Naive B cell (primary cell): ENCODE results near the gene PKHD1. TPM values are rescaled to one million over a fixed set of nuclear protein-coding genes. Genes with fewer than 3 reads are reported as not detected.
"Not testable (repeated sequence)": the region's sequence is repeated elsewhere in the genome, so short reads cannot be mapped to it uniquely, and the experiment has no call there.

Source experiments
- ATAC-seq, 2 donors: fragments of 150-1000 bp; cut with Tn5 transposase; 2 replicates each; pipeline ENCODE4 v1.10.0; 2021; ENCODE audit warnings: low read depth in 2 of 2, mild to moderate bottlenecking in 2 of 2, moderate library complexity in 2 of 2
- DNase-seq: peaks from one replicate; pipeline ENCODE4 v3.0.0; 2022
- H3K27ac Mint-ChIP-seq, 6 donors: one replicate each; pipeline ENCODE4 v1.8.0; 2020 to 2022; ENCODE audit warnings: mild to moderate bottlenecking in 6 of 6, mixed read lengths in 6 of 6, moderate library complexity in 5 of 6, inconsistent platforms in 2 of 6
- H3K27me3 Mint-ChIP-seq, 3 donors: one replicate each; pipeline ENCODE4 v1.8.0; 2021 to 2022; ENCODE audit warnings: mixed read lengths in 3 of 3, mild to moderate bottlenecking in 1 of 3
- H3K36me3 Mint-ChIP-seq, 2 donors: one replicate each; pipeline ENCODE4 v1.8.0; 2020 to 2022; ENCODE audit warnings: mixed read lengths in 2 of 2, inconsistent platforms in 1 of 2, mild to moderate bottlenecking in 1 of 2
- H3K4me1 Mint-ChIP-seq, 3 donors: one replicate each; pipeline ENCODE4 v1.8.0; 2020 to 2022; ENCODE audit warnings: mixed read lengths in 3 of 3, inconsistent platforms in 1 of 3, mild to moderate bottlenecking in 1 of 3, moderate library complexity in 1 of 3
- H3K4me3 Mint-ChIP-seq, 8 donors: one replicate each; pipeline ENCODE4 v1.8.0; 2020 to 2022; ENCODE audit warnings: mild to moderate bottlenecking in 8 of 8, mixed read lengths in 8 of 8, moderate library complexity in 8 of 8, inconsistent platforms in 2 of 8
- H3K9me3 Mint-ChIP-seq, 7 donors: one replicate each; pipeline ENCODE4 v1.8.0; 2020 to 2022; ENCODE audit warnings: mixed read lengths in 7 of 7, mild to moderate bottlenecking in 5 of 7, inconsistent platforms in 2 of 7, moderate library complexity in 1 of 7
- polyA plus RNA-seq, 6 donors: library from polyadenylated mRNA; unstranded; fragments of 300-500 nt; fragmentation: Illumina TruSeq; gene quantifications; one replicate each; pipeline ENCODE4 v1.2.3, GENCODE V29; 2021; ENCODE audit warnings: low read depth in 6 of 6

The PKHD1 gene
- polyA plus RNA-seq, 6 donors from 2014 or later = not detected

- Mint-ChIP-seq H3K9me3 (no peaks in the 10 kb centered on the region), H3K27me3 (peaks cover 0 to 11% (median 0%) of the 10 kb centered on the region in 3 donors), H3K4me1 (no peaks in the 10 kb centered on the region), H3K27ac (no peak overlapping the region), H3K36me3 (no peaks in the 10 kb centered on the region), H3K4me3 (no peak overlapping the region)
- DNase-seq = no peak
- no peak for ATAC-seq
Measured at GRCh38 chr6:51951924-51952323, 135.5 kb downstream of the PKHD1 start.

GRCh38 chr6:51949526-51949925 is 137.9 kb downstream of the PKHD1 start:
- Mint-ChIP-seq H3K9me3 (no peaks in the 10 kb centered on the region), H3K27me3 (peaks cover 0 to 14% (median 0%) of the 10 kb centered on the region in 3 donors), H3K4me1 (no peaks in the 10 kb centered on the region), H3K4me3 (no peak overlapping the region), H3K27ac (no peak overlapping the region), H3K36me3 (no peaks in the 10 kb centered on the region)
- DNase-seq (no peak), ATAC-seq (no peak)

- peaks cover 0 to 14% (median 0%) of the 10 kb centered on the region in 7 donors for H3K9me3 Mint-ChIP-seq
- peak overlapping the region in 2 of 6 donors; percentile 16 to 33 for H3K27ac Mint-ChIP-seq
- not testable (repeated sequence) for H3K36me3 Mint-ChIP-seq, ATAC-seq, DNase-seq, H3K4me3 Mint-ChIP-seq, H3K4me1 Mint-ChIP-seq
- peaks cover 0 to 31% (median 6%) of the 10 kb centered on the region in 3 donors for H3K27me3 Mint-ChIP-seq
Measured at GRCh38 chr6:51939695-51940094, 147.7 kb downstream of the PKHD1 start.

GRCh38 chr6:51936531-51937290 is 150.7 kb downstream of the PKHD1 start:
- Mint-ChIP-seq H3K4me1 (no peaks in the 10 kb centered on the region), H3K36me3 (peaks cover 0 to 7% of the 10 kb centered on the region in 2 donors), H3K27ac (no peak overlapping the region), H3K27me3 (peaks cover 0 to 19% (median 0%) of the 10 kb centered on the region in 3 donors), H3K9me3 (peaks cover 0 to 6% (median 0%) of the 10 kb centered on the region in 7 donors), H3K4me3 (no peak overlapping the region)
- no peak for DNase-seq
- no peak for ATAC-seq

GRCh38 chr6:51934098-51934497 is 153.3 kb downstream of the PKHD1 start:
- Mint-ChIP-seq H3K36me3 (peaks cover 0 to 2% of the 10 kb centered on the region in 2 donors), H3K27me3 (peaks cover 0 to 7% (median 6%) of the 10 kb centered on the region in 3 donors), H3K27ac (no peak overlapping the region), H3K4me1 (no peaks in the 10 kb centered on the region), H3K4me3 (no peak overlapping the region), H3K9me3 (peaks cover 0 to under 1% (median 0%) of the 10 kb centered on the region in 7 donors)
- DNase-seq (no peak), ATAC-seq (no peak)

- peaks cover 0 to 6% (median 0%) of the 10 kb centered on the region in 3 donors for H3K27me3 Mint-ChIP-seq
- no peaks in the 10 kb centered on the region for H3K36me3 Mint-ChIP-seq
- H3K27ac Mint-ChIP-seq = no peak overlapping the region
- ATAC-seq (no peak), DNase-seq (no peak)
- no peaks in the 10 kb centered on the region for H3K9me3 Mint-ChIP-seq
- H3K4me3 Mint-ChIP-seq = no peak overlapping the region
- no peaks in the 10 kb centered on the region for H3K4me1 Mint-ChIP-seq
Measured at GRCh38 chr6:51932956-51933355, 154.5 kb downstream of the PKHD1 start.

- H3K36me3 Mint-ChIP-seq = no peaks in the 10 kb centered on the region
- peaks cover 0 to 3% (median 0%) of the 10 kb centered on the region in 7 donors for H3K9me3 Mint-ChIP-seq
- H3K27me3 Mint-ChIP-seq = peaks cover 0 to 11% (median 5%) of the 10 kb centered on the region in 3 donors
- DNase-seq (no peak), ATAC-seq (no peak)
- H3K27ac Mint-ChIP-seq = no peak overlapping the region
- no peaks in the 10 kb centered on the region for H3K4me1 Mint-ChIP-seq
- no peak overlapping the region for H3K4me3 Mint-ChIP-seq
Measured at GRCh38 chr6:51930602-51931001, 156.8 kb downstream of the PKHD1 start.

GRCh38 chr6:51929934-51930574 is 157.4 kb downstream of the PKHD1 start:
- DNase-seq (no peak), ATAC-seq (no peak)
- H3K36me3 Mint-ChIP-seq = no peaks in the 10 kb centered on the region
- peaks cover 2 to 11% (median 5%) of the 10 kb centered on the region in 3 donors for H3K27me3 Mint-ChIP-seq
- no peak overlapping the region for H3K4me3 Mint-ChIP-seq
- H3K27ac Mint-ChIP-seq = no peak overlapping the region
- peaks cover 0 to 5% (median 0%) of the 10 kb centered on the region in 7 donors for H3K9me3 Mint-ChIP-seq
- no peaks in the 10 kb centered on the region for H3K4me1 Mint-ChIP-seq

- H3K27ac Mint-ChIP-seq = no peak overlapping the region
- H3K27me3 Mint-ChIP-seq = peaks cover 5 to 16% (median 9%) of the 10 kb centered on the region in 3 donors
- H3K4me1 Mint-ChIP-seq = no peaks in the 10 kb centered on the region
- peaks cover 0 to 9% (median 2%) of the 10 kb centered on the region in 7 donors for H3K9me3 Mint-ChIP-seq
- no peak for DNase-seq
- ATAC-seq = no peak
- H3K4me3 Mint-ChIP-seq = no peak overlapping the region
- H3K36me3 Mint-ChIP-seq = no peaks in the 10 kb centered on the region
Measured at GRCh38 chr6:51928320-51928719, 159.1 kb downstream of the PKHD1 start.

- ATAC-seq (no peak), DNase-seq (no peak)
- Mint-ChIP-seq H3K9me3 (peaks cover 0 to 9% (median 3%) of the 10 kb centered on the region in 7 donors), H3K4me1 (no peaks in the 10 kb centered on the region), H3K4me3 (no peak overlapping the region), H3K27ac (no peak overlapping the region), H3K36me3 (no peaks in the 10 kb centered on the region), H3K27me3 (peaks cover 5 to 16% (median 9%) of the 10 kb centered on the region in 3 donors)
Measured at GRCh38 chr6:51927450-51927849, 160.0 kb downstream of the PKHD1 start.

- DNase-seq = no peak
- Mint-ChIP-seq H3K4me1 (no peaks in the 10 kb centered on the region), H3K36me3 (peaks cover 0 to 3% of the 10 kb centered on the region in 2 donors), H3K9me3 (peaks cover 0 to 15% (median 3%) of the 10 kb centered on the region in 7 donors), H3K27ac (no peak overlapping the region), H3K4me3 (no peak overlapping the region), H3K27me3 (peaks cover 5 to 16% (median 9%) of the 10 kb centered on the region in 3 donors)
- ATAC-seq = no peak
Measured at GRCh38 chr6:51926125-51926524, 161.3 kb downstream of the PKHD1 start.

- not testable (repeated sequence) for ATAC-seq, H3K4me1 Mint-ChIP-seq
Measured at GRCh38 chr6:51922479-51922878, 164.9 kb downstream of the PKHD1 start.

GRCh38 chr6:51918347-51918746 is 169.1 kb downstream of the PKHD1 start:
- DNase-seq, H3K27ac Mint-ChIP-seq, H3K4me1 Mint-ChIP-seq, H3K27me3 Mint-ChIP-seq, H3K36me3 Mint-ChIP-seq, ATAC-seq, H3K4me3 Mint-ChIP-seq: not testable (repeated sequence)
- peaks cover 3 to 28% (median 14%) of the 10 kb centered on the region in 7 donors for H3K9me3 Mint-ChIP-seq

More at GRCh38 chr6:51922479-51922878, 164.9 kb downstream of the PKHD1 start:
- H3K27me3 Mint-ChIP-seq, H3K36me3 Mint-ChIP-seq, H3K4me3 Mint-ChIP-seq, H3K27ac Mint-ChIP-seq, DNase-seq: not testable (repeated sequence)
- peaks cover 3 to 31% (median 16%) of the 10 kb centered on the region in 7 donors for H3K9me3 Mint-ChIP-seq

GRCh38 chr6:51915098-51915497 is 172.3 kb downstream of the PKHD1 start:
- ATAC-seq = no peak
- Mint-ChIP-seq H3K9me3 (peaks cover 3 to 20% (median 14%) of the 10 kb centered on the region in 7 donors), H3K27ac (no peak overlapping the region), H3K4me3 (no peak overlapping the region), H3K4me1 (peaks cover 0 to 7% (median 0%) of the 10 kb centered on the region in 3 donors), H3K27me3 (peaks cover 0 to 13% (median 6%) of the 10 kb centered on the region in 3 donors), H3K36me3 (no peaks in the 10 kb centered on the region)
- DNase-seq = no peak
